NCI-H460 (cell line): ENCODE measurements around the gene ZNF90. TPM values are rescaled to one million over a fixed set of nuclear protein-coding genes. Genes with fewer than 3 reads are reported as not detected.
"Not testable (repeated sequence)": the region's sequence is repeated elsewhere in the genome, so short reads cannot be mapped to it uniquely, and the experiment has no call there.

Source experiments
- DNase-seq: peaks from one replicate; pipeline ENCODE4 v3.0.0-alpha.2; 2016; ENCODE audit warnings: low read depth; ENCODE audit errors: extremely low read depth
- polyA plus RNA-seq: library from polyadenylated mRNA; depleted of rRNA; stranded (reverse); fragments of >200 nt; gene quantifications from 2 replicates; pipeline ENCODE4 v1.2.3, GENCODE V29; 2014; cell fraction: nucleus; rRNA removed
- total RNA-seq: library from RNA; depleted of rRNA; stranded (reverse); fragments of >200 nt; shearing (Covaris generic); gene quantifications from 2 replicates; pipeline ENCODE4 v1.2.3, GENCODE V29; 2014; rRNA removed

Gene ZNF90
- not detected in 2 replicates for total RNA-seq
- polyA plus RNA-seq = not detected in 2 replicates

DNA sequence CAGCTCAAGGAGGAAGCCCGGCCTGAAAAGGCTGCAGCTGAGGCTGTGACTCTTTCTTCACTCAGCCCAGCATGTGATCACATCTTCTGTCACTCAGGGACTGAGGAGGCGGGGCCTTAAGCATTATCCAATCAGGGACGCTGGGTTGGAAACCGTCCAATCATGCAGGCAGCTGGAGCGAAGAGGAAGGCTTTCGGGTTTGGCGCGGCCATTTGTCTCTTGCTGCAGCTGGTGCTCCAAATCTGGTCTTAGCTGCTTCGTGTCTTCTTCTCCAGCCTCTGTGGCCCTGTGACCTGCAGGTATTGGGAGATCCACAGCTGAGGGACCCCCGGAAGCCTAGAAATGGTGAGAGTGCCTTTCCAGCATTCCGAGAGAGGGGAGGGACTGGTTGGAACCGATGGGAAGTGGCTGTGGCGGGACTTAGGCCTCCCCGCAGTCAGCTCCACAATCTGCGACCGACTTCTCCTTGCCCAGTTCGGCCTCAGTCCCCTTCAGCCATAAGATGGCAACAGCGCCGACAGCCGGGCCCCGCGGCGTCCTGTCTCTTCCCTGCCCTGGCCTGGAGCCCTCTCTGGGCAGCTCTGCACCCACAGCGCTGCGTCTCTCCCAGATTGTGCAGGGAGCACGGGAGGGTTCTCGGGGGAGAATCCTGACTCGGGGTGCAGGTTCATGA, at the start of gene ZNF90:
Gene ZNF90 (plus strand): TSS at position 210 of the 673 bp plus-strand sequence. CDS start 133 bp downstream, at position 343.
- DNase-seq = no peak

DNA sequence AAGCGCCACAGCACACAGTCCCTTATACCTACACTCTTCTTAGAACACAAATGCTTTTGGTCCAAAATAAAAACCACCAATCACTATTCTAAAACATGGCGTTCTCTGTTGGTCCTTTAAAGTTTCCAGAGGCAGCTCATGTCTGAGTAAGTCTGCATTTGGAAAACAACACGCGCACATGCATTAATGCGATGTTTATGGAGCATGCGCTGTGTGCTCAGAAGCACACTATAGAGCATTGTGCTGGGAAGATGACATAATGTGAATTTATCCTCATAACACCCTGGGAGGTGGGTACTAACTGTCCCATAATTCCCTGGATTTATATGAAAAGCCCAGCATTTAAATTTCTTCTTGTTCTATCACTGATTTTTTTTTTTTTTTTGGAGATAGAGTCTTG, 49.2 kb upstream of the ZNF90 start:
- DNase-seq = no peak

DNA sequence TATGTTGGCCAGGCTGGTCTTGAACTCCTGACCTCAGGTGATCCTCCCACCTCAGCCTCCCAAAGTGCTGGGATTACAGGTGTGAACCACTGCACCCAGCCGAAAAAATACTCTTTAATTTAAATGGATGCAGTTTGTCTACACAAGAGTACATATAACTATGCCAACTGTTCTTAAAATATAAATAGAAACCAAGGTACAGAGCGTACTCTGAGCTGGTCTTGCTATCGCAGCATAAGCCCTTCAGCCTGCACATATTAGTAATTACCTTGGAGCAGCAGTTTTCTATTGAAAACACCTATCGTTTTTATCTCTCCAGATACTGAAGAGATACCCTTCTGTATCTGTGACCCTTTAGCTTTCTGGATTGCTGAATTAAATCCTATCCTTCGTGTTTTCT, 41.9 kb upstream of the ZNF90 start:
- DNase-seq = no peak

DNA sequence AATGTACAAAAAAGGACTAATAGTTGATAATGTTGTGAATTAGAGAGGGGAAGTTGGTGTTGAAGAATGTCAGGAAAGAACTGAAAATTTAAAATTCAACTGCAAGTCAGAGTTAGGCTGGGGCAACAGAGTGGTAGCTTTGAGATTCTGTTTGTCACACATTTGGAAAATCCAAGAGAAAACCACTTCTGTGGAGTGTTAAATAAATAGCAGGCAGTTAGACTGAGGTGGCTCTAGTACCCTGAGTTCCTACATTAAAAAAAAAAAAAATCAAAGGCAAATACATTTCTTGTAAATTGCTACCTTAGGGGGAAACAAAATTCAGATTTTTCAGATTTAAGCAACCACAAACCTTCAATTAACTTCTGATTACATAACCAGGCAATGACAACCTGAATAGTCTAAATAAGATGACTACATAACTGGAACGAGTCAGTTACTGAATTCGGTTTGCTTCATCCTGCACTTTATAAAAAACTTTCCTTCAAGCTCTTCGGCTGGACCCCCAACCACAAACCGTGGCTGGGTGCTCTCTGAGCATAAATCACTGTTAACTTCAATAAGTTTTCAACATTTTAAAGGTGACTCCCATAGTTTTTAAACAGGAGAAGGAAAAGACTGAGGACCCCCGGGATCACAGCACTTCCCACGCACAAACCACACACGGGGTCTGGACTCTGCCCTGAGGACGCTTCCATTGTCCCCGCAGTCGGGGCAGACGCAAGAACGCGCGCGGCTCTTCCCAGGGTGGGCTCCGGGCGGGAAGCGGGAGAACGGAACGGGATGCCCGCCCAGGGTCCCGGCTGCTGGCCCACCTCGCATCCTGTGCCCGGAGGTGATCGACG, 39.2 kb upstream of the ZNF90 start:
- no peak for DNase-seq

DNA sequence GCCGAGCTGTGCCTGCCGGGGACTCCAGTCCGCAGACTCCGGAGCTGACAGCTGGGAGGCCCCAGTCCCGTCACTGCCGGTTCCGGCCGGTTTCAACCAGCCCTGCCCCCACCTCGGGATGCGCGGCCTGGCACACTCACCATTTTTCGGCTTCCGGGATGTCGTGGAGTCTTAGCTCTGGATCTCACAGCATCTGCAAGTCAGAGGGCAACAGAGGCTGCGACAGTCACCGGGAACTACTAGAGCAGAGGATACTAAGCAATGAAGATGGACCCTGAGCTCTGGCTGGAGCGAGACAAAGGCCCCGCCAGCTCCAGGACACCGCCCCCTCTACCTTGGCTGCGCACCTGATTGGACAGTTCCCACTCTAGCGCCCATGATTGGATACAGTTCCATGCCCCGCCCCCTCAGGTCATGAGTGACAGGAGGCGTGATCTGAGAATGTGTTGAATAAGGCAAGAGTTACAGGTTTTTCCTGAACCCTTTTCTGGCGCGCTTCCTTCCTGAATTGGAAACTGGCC, 38.5 kb upstream of the ZNF90 start, which contains the start of gene ZNF682:
Gene ZNF682 (minus strand): TSS at position 303 of the 521 bp plus-strand sequence. CDS start 160 bp downstream, at position 143.
- DNase-seq = no peak

DNA sequence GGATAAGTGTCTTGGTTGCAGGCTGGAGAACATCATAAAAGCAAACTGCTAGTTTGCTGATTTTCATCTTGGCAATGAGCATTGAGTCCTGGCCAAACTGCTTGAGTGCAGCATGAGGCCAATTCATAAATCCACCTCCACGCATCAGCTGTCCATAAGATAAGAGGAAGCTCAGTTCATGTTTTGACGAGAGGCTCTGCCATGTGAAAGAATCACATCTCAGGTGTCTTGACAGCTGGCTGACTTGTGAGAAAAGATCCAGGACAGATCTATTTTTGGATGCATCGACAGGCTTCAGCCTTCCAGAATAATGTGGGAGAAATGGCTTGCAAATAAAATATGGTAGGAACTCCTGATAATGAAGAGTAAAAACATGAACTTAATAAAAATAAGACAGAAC, 33.1 kb upstream of the ZNF90 start:
- DNase-seq = no peak

DNA sequence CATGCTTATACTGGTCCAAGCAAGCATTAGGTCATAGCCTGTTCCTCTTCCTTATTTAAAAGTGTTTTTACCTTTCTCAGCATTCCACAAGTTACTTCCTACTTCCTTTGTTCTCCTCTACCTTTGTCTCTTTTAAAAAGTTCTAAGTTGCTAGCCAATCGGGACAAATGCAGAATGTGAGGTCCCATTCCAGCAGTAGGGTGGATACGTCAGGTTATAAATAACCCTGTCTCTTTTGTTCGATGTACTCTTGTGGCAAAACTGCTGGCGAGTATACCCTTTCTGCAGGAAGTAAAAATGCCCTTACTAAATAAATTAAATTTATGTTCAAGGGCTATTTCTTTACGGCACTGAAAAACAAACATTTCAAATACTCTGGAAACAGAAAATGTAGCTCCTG, 32.1 kb upstream of the ZNF90 start:
- not testable (repeated sequence) for DNase-seq

DNA sequence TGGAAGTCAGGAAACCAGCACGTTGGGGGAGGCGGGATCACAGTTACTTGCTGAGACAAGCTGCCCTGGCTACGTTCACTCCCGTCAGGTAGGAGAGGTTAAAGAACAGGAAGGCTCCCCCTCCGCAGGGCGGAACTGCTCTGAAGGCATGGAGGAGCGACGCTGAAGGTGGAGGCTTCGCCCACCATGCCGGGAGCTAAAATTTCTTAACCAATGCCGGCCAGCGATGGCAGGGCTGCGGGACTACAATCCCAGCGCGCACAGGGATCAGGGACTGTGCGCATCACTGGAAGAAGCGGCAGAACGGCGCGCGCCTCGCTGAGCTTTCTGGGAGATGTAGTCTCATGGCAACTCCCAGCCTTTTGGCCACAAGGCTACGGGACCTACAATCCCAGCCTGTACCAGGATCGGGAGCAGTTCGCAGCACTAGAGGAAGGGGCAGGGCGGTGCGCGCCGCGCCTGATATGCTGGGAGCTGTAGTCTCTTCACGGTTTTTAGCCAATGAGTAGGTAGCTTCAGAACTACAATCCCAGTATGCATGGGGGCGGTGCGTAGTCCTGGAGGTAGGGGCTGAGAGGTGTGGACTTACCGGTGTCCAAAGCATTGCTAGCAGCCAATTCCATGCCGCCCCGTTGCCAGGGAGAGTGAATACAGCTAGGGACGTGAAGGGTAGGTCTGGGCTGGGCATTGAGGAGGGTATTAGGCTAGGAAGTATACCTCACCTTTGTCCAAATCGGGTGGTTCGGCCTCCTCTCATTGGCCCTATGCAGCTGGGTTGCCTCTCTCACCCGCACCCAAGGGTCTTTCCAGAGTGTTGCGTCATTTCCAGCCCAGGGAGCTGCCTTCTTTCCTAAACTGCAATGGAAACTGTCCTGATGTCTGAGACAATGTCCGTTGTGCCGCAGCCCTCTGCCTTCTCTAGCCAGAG, 25.7 kb upstream of the ZNF90 start:
- no peak for DNase-seq

DNA sequence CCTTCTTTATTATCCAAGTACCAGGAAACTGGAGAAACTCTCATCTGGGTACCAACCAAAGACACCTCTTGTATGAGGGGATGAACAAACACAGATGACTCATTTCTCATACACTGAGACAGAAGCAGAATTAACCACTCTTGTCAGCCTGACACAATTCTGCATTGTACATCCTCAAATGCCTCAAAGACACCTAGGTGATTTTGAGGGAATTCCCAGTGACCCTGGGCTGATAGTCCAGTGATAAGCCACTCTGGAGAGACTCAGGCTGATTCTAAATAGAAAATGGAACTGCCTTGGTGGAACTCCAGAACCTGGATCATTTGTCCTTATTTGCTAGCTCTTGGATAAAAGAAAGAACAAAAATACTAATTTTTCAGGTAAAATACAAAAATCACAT, 19.1 kb upstream of the ZNF90 start:
- not testable (repeated sequence) for DNase-seq

DNA sequence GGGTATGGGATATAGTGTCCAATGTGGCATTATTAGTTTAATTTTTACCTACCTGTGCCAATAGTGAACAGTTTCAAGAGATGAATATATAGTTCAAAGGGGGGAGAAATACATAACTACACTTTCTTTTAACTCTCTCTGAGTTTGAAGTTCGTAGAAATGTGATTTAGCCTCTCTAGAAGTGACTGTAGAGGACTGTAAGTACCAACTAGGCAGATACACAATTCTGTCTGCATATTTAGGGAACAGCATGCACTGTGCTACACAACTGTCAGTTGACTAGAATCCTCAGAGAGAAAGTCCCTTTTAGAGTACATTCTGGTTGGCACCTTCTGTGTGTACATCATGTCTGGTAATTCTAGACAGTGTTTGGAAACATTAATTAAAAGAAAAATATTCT, 17.5 kb upstream of the ZNF90 start:
- no peak for DNase-seq

DNA sequence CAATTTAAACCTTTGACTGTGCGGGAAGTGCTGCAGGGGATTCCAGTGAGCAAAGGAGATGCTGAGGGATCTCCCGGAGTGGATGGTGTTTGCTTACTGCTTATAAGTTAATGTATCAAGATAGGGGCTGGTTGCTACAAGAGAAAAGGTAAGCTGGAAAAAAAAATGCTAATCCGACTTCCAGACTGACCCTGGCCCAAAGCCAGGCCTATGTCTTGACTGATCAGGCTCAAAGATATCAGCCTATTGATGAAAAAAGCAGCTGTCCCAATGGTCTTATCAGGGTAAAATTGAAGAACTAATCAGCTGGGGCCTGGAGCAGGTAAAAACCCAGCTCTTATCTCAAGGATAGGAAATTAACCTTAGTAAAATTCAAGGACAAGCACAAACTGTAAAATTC, 10.9 kb upstream of the ZNF90 start:
- DNase-seq = no peak

DNA sequence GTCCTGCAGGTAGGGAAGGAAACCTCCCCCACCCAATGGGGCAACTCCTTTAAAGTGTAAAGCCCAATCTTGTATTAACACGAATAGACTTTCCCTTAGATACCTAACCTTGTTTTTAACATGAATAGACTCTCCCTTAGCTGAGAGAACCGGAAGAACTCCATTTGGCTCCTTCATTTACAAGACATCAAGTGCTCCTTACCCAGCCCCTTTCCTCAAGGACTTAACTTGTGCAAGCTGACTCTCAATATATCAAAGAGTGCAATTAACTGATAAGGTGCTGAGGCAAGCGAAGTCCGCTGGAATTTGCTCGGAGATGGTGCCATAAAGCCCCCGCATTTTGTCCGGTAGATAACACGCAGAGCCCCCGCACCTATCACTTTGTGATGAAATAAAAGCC, 9.9 kb upstream of the ZNF90 start:
- no peak for DNase-seq

DNA sequence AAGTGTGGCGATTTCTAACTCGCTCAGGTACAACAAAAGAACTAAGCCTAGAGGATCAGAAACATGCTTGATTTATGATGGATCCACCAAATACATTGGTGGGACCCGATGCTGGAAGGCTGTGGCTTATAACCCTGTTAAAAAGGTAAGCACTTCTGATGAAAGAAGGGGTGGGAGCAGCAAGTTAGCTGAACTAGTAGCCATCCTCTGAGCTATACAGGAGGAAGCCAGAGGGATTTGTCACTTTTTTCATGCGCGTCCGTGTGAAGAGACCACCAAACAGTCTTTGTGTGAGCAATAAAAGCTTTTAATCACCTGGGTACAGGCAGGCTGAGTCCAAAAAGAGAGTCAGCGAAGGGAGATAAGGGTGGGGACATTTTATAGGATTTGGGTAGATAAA, 9.2 kb upstream of the ZNF90 start:
- not testable (repeated sequence) for DNase-seq

DNA sequence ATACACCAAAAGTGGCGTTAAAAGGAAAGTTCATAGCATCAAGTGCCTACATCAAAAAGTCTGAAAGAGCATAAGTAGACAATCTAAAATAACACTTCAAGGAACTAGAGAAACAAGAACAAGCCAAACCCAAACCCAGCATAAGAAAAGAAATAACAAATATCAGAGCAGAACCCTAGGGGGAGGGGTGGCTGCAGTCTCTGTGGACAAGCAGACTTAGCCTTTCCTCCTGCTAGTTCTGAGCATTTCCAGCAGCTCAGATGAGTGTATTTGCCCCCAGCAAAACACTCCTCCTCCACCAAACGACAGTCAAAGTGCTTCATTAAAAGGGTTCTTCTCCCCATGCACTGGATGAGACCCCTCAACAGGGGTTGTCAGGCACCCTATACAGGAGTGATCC, 7.1 kb upstream of the ZNF90 start:
- DNase-seq = no peak

DNA sequence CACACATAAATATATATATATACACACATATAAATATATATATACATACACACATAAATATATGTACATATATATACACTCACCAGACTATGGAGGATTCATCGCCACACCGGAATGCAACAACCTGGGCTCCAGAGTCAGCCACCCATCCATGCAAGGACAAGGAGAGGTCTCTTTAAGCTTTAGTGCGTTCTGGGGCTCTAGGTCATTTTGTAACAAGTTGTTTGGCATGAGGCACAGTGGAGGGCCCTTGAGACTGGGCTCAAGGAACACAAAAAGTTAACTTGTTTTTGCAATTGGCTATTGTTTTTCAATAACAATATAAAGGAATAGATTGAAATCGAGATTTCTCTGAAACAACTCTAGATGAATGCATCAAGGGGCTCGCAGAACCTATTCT, 4.9 kb upstream of the ZNF90 start:
- no peak for DNase-seq

DNA sequence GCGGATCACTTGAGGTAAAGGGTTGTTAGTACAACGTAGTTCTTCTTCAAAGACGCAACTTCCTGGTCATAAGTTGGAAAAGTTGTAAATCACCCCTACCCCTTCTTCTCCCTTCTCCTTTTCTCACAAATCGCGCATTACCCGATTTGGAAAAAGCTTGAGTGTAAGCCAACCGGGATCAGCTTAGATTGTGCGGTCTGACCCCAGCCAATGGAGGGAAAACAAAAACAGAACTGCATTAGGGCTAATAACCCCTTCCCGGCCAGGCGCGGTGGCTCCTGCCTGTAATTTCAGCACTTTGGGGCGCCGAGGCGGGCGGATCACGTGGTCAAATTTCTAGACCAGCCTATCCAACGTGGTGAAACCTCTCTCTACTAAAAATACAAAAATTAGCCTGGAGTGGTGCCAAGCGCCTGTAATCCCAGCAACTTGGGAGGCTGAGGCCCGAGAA, 806 bp downstream of the ZNF90 start:
- DNase-seq = no peak

DNA sequence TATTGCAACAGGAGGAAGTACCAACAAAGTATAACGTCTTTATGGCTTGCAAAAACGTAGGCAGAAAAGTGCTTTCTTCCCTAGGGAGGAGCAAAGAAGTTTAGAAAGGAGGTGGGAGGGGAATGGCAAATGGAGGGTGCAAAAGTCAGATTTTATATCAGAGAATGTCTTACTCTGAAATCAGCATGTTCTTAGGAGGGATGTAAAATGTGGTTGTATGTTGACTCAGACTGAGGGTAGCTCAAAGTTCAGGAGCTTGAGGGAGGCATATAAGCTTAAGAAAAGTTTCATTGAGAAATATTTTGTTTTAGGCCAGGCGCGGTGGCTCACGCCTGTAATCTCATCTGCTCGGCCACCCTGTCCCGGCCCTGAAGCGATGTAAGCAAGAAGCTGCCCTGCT, 1.7 kb downstream of the ZNF90 start:
- DNase-seq = no peak

DNA sequence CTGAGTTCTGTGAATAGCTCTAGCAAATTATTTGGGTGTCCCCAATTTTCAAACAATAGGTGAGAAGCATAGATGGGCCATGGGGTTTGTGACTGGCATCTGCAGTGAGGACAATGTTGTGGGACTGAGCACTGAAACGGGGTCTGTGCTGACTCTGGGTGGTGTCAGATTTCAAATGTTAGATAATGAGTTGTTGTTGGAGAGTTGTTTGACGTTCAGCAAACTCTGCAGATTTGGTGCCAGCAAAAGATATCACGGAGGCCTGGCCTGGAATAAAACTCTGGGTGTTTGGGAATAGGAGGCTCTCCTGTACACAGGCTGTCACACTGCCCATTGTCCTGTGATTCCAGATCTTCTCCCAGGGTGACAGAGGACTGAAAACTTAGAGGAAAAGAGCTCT, 2.9 kb downstream of the ZNF90 start:
- no peak for DNase-seq

DNA sequence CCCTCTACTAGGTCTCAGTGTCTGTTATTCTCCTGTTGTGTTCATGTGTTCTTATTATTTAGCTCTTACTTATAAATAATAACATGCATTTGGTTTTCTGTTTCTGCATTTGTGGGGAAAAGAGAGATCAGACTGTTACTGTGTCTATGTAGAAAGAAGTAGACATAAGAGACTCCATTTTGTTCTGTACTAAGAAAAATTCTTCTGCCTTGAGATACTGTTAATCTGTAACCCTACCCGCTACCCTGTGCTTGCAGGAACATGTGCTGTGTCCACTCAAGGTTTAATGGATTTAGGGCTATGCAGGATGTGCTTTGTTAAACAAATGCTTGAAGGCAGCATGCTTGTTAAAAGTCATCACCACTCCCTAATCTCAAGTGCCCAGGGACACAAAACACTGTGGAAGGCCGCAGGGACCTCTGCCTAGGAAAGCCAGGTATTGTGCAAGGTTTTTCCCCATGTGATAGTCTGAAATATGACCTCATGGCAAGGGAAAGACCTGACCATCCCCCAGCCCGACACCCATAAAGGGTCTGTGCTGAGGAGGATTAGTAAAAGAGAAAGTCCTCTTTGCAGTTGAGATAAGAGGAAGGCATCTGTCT, 4.5 kb downstream of the ZNF90 start:
- DNase-seq = not testable (repeated sequence)

DNA sequence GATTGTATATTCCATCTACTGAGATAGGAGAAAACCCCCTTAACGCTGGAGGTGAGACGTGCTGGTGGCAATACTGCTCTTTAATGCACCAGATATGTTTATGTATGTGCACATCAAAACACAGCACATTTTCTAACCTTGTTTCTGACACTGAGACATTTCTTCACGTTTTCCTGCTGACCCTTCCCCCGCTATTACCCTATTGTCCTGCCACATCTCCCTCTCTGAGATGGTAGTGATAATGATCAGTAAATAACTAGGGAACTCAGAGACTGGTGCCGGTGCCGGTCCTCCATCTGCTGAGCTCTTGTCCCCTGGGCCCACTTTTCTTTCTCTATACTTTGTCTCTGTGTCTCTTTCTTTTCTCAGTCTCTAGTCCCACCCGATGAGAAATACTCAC, 5.1 kb downstream of the ZNF90 start:
- DNase-seq = not testable (repeated sequence)
